Liver (tissue), 9 donors: ENCODE results near the gene ABLIM1. TPM values are rescaled to one million over a fixed set of nuclear protein-coding genes. Genes with fewer than 3 reads are reported as not detected.

Experiments
- DNase-seq: peaks from one replicate; pipeline ENCODE4 v3.0.0-alpha.2; 2017; ENCODE audit warnings: low spot score
- H3K27ac ChIP-seq, 2 donors: one replicate each; pipeline ENCODE4 v1.7.0; 2013; ENCODE audit warnings: inconsistent platforms in 2 of 2, low read length in 2 of 2, control low read depth in 1 of 2, low read depth in 1 of 2, mild to moderate bottlenecking in 1 of 2
- H3K27me3 ChIP-seq, 4 donors: one replicate each; pipeline versions ENCODE4 v1.6.1 to v1.7.0; 2013; ENCODE audit warnings: low read length in 3 of 4, inconsistent platforms in 1 of 4, mild to moderate bottlenecking in 1 of 4, moderate library complexity in 1 of 4; ENCODE audit not compliant: control insufficient read depth in 4 of 4, insufficient read depth in 4 of 4
- H3K36me3 ChIP-seq, 4 donors: one replicate each; pipeline versions ENCODE4 v1.6.1 to v1.7.0; 2013; ENCODE audit warnings: low read length in 3 of 4, mild to moderate bottlenecking in 3 of 4, low read depth in 1 of 4, moderate library complexity in 1 of 4; ENCODE audit not compliant: control insufficient read depth in 4 of 4, insufficient read depth in 3 of 4
- H3K4me1 ChIP-seq, 4 donors: one replicate each; pipeline versions ENCODE4 v1.6.1 to v1.7.0; 2013; ENCODE audit warnings: low read length in 3 of 4, mild to moderate bottlenecking in 3 of 4, moderate library complexity in 1 of 4; ENCODE audit not compliant: control insufficient read depth in 4 of 4, insufficient read depth in 4 of 4
- H3K4me3 ChIP-seq, 3 donors: one replicate each; pipeline versions ENCODE4 v1.6.1 to v1.7.0; 2013; ENCODE audit warnings: low read length in 3 of 3, control low read depth in 1 of 3, low read depth in 1 of 3, mild to moderate bottlenecking in 1 of 3
- H3K9ac ChIP-seq, 2 donors: one replicate each; pipeline ENCODE4 v1.7.0; 2013; ENCODE audit warnings: low read length in 2 of 2, mild to moderate bottlenecking in 2 of 2, moderate library complexity in 2 of 2, control low read depth in 1 of 2, low read depth in 1 of 2
- H3K9me3 ChIP-seq, 4 donors: one replicate each; pipeline versions ENCODE4 v1.6.1 to v1.7.0; 2013; ENCODE audit warnings: low read length in 3 of 4; ENCODE audit not compliant: control insufficient read depth in 4 of 4
- ATF3 ChIP-seq: IDR thresholded peaks from 2 replicates; pipeline ENCODE4 v1.6.1; 2016; ENCODE audit warnings: antibody characterized with exemption
- CTCF ChIP-seq: fragments of 150-350 bp; IDR thresholded peaks from 2 replicates; pipeline ENCODE4 v1.5.1; 2017; ENCODE audit warnings: improper control_type of control experiment, low read depth, low read length; ENCODE audit not compliant: missing input control
- EGR1 ChIP-seq, 2 donors: IDR thresholded peaks; 2 replicates each; pipeline ENCODE4 v1.6.1; 2016 to 2018; ENCODE audit warnings: antibody characterized with exemption in 2 of 2, low read depth in 2 of 2
- FOXA2 ChIP-seq: IDR thresholded peaks from 2 replicates; pipeline ENCODE4 v1.6.1; 2016; ENCODE audit warnings: antibody characterized with exemption
- GABPA ChIP-seq, 2 donors: IDR thresholded peaks in 1 of 2; conservative IDR thresholded peaks in 1 of 2; 2 replicates each; pipeline ENCODE4 v1.6.1; 2016; ENCODE audit warnings: antibody characterized with exemption in 2 of 2, mild to moderate bottlenecking in 1 of 2, moderate library complexity in 1 of 2
- HNF4A ChIP-seq, 2 donors: conservative IDR thresholded peaks; 2 replicates each; pipeline ENCODE4 v1.6.1; 2016; ENCODE audit warnings: antibody characterized with exemption in 2 of 2, mild to moderate bottlenecking in 2 of 2
- HNF4G ChIP-seq: IDR thresholded peaks from 2 replicates; pipeline ENCODE4 v1.6.1; 2016; ENCODE audit warnings: antibody characterized with exemption
- JUND ChIP-seq, 2 donors: IDR thresholded peaks; 2 replicates each; pipeline ENCODE4 v1.6.1; 2016; ENCODE audit warnings: antibody characterized with exemption in 2 of 2
- MAX ChIP-seq: IDR thresholded peaks from 2 replicates; pipeline ENCODE4 v1.6.1; 2016; ENCODE audit warnings: antibody characterized with exemption
- NR2F2 ChIP-seq: IDR thresholded peaks from 2 replicates; pipeline ENCODE4 v1.6.1; 2016; ENCODE audit warnings: antibody characterized with exemption
- RAD21 ChIP-seq, 2 donors: IDR thresholded peaks; 2 replicates each; pipeline ENCODE4 v1.6.1; 2016; ENCODE audit warnings: antibody characterized with exemption in 2 of 2, mild to moderate bottlenecking in 2 of 2
- REST ChIP-seq: IDR thresholded peaks from 2 replicates; pipeline ENCODE4 v1.6.1; 2016; ENCODE audit warnings: antibody characterized with exemption, mild to moderate bottlenecking
- RXRA ChIP-seq, 2 donors: IDR thresholded peaks; 2 replicates each; pipeline ENCODE4 v1.6.1; 2017 to 2018; ENCODE audit warnings: antibody characterized with exemption in 2 of 2, mild to moderate bottlenecking in 1 of 2
- TAF1 ChIP-seq: conservative IDR thresholded peaks from 2 replicates; pipeline ENCODE4 v1.6.1; 2016; ENCODE audit warnings: antibody characterized with exemption, mild to moderate bottlenecking
- YY1 ChIP-seq: IDR thresholded peaks from 2 replicates; pipeline ENCODE4 v1.6.1; 2016; ENCODE audit warnings: antibody characterized with exemption, mild to moderate bottlenecking
- ZBTB33 ChIP-seq: IDR thresholded peaks from 2 replicates; pipeline ENCODE4 v1.6.1; 2016; ENCODE audit warnings: antibody characterized with exemption
- WGBS: extraction: QIAGEN DNeasy Blood & Tissue Kit; methylation state at CpG from one replicate; pipeline ENCODE4 v1.1.7; 2013; 5-methylcytosine and 5-hydroxymethylcytosine counted together
- polyA plus RNA-seq, 2 donors: library from polyadenylated mRNA; stranded (reverse) in 1 of 2; unstranded in 1 of 2; fragments of 200-250 nt in 1 of 2; fragments of >200 nt in 1 of 2; fragmentation: Nextera tagmentation in 1 of 2; extraction: Ambion mirVana in 1 of 2; gene quantifications; one replicate each; pipeline versions ENCODE4 v1.2.1 to v1.2.3, GENCODE V29; 2013 to 2015
- total RNA-seq, 2 donors: library from RNA; depleted of rRNA; stranded (reverse); fragments of >200 nt; gene quantifications; one replicate each; pipeline ENCODE4 v1.2.3, GENCODE V29; 2014
- donor health status: healthy.
- donor health status: healthy.
- donor health status: healthy.
- donor health status: healthy.
- donor health status: healthy.

ABLIM1 gene
- total and polyA plus RNA-seq, 4 donors: 10.9 to 31.3 (median 13.1) TPM

GRCh38 chr10:114631090-114631665, 26.9 kb downstream of the ABLIM1 start:
- Histone ChIP-seq H3K27me3 (no peaks in the 10 kb centered on the region), H3K4me1 (peaks cover 0 to 45% (median 17%) of the 10 kb centered on the region in 4 donors), H3K4me3 (peak overlapping the region; percentile 70 to 93 (median 71)), H3K9me3 (no peaks in the 10 kb centered on the region), H3K9ac (peak overlapping the region; percentile 57 to 89), H3K36me3 (no peaks in the 10 kb centered on the region), H3K27ac (peak overlapping the region; percentile 87 to 93)
- TF ChIP-seq ATF3 (no peak), ZBTB33 (no peak), RAD21 (IDR thresholded peaks at IDR 0.05) (no peak), JUND (IDR thresholded peaks at IDR 0.05) (no peak), YY1 (no peak), REST (no peak), MAX (no peak), HNF4G (no peak), FOXA2 (no peak), RXRA (IDR thresholded peaks at IDR 0.05) (no peak), TAF1 (no peak), HNF4A (conservative IDR thresholded peaks at IDR 0.05) (no peak), GABPA (IDR thresholded peaks at IDR 0.05 in 1 of 2, conservative IDR thresholded peaks at IDR 0.05 in 1 of 2) (no peak), EGR1 (IDR thresholded peaks at IDR 0.05; ENCODE audit: low read depth in 2 of 2) (no peak), CTCF (no peak), NR2F2 (no peak)
- WGBS: 20% methylated on average over 9 of the region's 9 CpGs
- no peak for DNase-seq
